NB4 (cell line): Measurements from ENCODE around the gene POLR3B.

Experiments
- CTCF ChIP-seq: IDR thresholded peaks from one replicate; pipeline ENCODE4 v1.5.1; 2012; ENCODE audit warnings: low read depth, low read length
- MAX ChIP-seq: IDR thresholded peaks from 2 replicates; pipeline ENCODE4 v1.6.1; 2011; ENCODE audit warnings: low read depth, low read length
- MYC ChIP-seq: IDR thresholded peaks from 2 replicates; pipeline ENCODE4 v1.6.1; 2011; ENCODE audit warnings: low read depth, low read length
- POLR2A ChIP-seq: IDR thresholded peaks from 2 replicates; pipeline ENCODE4 v1.6.1; 2011; ENCODE audit warnings: mild to moderate bottlenecking; ENCODE audit not compliant: insufficient read length; ENCODE audit errors: extremely low read depth

DNA sequence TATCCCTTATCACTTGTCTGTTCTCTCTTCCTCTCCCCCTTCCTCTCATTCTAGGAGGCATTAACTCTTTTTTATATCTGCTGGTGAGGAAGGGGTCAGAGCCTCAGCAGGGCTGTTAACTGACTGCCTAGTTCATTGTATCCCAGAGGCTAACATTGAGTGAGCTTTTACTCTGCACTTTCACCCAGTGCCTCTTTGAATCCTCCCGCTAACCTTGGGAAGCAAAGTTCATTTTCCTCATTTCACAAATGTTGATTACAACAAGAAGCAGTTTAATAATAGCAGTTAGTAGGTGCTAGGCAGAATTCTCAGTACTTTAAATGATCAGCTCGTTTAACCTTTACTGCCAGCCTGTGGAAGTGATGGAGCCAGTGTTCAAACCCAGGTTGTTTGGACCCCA lies 75.5 kb downstream of the POLR3B start:
- TF ChIP-seq CTCF (no peak), POLR2A (no peak), MYC (no peak), MAX (no peak)
